Ramos (cell line): ENCODE measurements around the gene USP25.

ENCODE experiments used
- in situ Hi-C: fragments of 300-500 bp; cut with MboI; formaldehyde crosslinking; loops from one replicate; pipeline ENCODE4 v1.14.3; 2022; ENCODE audit warnings: low sequenced_read_pairs; ENCODE audit not compliant: unreplicated experiment

The USP25 gene

DNA sequence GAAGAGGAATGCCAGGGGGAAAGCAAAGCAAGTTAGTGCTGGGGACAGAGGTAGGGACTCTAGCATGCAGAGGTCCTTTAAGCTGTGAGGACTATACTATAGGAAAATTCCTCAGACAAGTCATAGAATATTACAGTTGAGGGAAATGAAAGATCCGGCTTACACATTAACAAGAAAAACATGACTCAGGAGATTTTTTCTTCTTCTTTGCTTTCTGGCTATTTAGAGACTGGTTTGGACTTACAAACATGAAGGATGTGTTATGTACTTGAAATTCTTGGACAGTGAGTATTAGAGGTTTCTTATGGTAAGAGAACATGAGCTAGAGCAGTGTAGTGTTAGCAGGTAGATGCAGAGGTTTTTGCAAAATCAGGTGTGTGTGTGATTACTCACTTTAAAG, 24.9 kb downstream of the USP25 start:
- in situ Hi-C loops = no loop called here

DNA sequence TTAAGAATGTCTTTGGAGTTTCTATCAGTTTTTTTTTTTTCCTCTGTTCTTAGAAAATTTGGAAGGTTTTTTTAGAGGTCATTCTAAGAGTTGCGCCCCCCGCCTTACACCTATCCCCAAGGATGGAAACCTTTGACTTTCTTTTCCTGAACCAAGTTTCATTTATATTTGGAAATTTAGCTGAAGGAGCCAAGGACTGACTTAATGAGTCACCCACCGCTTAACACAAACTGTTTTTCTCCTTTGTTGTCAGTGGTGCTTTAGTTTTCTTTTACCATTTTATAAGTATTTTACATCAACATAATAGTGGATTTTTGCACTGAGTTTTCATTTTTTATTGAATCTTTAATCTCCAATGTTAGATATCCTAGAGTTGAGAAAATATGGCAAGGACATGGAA, 25.3 kb downstream of the USP25 start:
- in situ Hi-C loops = no loop called here

DNA sequence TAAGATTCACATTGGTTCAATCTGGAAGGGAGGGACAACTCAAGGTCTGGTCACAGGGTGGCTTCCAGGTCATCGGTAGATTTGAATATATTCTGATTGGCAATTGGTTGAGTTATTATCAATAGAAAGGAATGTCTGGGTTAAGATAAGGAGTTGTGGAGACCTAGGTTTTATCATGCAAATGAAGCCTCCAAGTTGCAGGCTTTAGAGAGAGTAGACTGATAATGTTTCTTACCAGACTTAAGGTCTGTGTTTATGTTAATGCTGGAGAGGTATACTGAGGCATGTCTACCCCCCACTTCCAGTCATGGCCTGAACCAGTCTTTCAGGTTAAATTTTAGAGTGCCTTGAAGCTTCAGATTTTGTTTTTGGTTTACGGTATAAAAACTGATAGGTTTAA, 29.7 kb downstream of the USP25 start:
- in situ Hi-C loops = no loop called here

DNA sequence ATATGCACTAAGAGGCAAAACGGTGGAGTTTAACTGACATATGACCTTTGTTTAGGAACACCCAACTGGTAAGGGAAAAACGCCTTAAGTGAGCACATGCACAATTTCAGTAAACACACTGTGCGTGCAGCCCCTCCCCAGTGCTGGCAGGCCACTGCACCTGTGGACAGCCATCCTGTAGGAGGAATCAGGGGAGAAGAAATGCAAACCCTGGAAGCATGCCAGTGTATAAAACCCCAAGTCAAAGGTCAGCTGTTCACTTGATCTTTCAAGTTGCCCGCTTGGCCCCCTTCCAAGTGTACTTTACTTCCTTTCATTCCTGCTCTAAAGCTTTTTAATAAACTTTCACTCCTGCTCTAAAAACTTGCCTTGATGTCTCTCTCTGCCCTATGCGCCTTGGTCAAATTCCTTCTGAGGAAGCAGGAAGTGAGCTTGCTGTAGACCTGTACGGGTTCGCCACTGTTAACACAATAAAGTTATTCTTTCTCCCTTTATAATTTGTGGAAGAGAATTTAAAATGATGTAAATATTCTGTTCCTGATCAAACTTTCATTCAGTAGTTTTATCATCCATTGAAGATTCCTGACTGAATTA, 31.8 kb downstream of the USP25 start:
- in situ Hi-C loops = no loop called here

DNA sequence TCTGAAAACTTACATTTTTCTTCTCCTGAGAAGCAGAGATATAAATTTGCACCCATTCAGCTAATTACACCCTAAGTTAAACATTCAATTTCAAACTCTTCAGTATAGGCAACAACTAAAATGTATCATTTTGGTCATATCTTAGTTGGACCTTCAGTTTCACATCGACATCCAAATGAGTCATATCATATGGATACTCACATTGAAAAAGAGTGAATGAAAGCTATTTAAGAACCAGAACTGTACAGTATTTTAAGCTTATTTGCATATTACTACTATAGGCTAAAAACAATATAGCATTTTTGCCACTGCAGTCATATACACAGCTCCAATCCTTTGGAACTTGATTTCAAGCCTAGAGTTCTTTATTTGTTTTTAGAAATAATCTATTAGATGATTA, 33.6 kb downstream of the USP25 start:
- in situ Hi-C loops = no loop called here

DNA sequence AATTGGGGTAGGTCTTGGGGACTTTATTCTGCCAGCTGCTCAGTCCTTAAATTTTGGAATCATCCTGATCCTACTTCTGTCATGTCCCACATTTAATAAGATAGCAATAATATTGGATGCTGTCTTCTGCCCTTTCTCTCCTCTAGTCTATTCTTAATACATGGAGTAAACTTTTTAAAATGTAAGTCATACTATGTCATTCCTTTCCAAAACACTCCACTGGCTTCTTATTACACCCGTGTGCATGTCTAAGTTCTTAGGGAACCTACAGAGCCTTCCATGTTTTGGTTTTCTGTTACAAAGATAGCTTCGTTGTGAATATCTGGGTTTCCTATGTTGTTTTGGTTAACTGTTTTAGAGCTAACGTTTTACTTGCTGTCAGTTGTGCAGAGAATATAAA, 35.1 kb downstream of the USP25 start:
- in situ Hi-C loops = no loop called here

DNA sequence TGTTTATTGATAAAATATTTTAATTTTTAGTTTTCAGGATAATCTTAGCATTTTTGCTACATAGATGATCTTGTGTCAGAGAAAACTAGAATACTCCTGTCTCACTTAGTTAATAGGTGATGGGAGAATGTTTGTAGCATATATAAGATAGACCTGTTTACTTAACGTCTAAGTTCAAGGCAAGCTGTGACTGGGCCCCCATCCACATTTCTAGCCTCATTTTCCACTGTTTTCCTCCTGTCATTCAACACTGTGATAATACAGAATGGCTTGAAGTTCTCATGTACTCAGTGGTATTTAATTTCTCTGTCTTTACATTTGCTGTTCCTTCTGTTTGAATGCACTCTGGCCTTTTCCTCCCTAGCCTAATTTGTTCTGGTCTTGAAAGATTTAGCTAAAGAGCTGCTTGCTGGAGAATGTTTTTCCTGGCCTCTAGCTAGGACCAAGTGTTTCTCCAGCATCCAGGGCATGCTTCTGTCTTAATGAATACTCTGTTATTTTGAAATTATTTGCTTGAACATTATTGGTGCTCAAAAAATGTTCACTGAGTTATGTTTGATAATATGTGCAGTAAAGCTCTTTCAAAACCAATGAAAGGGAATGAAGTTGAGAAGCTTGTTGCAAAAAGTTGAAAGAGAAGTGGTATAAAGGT, 37.3 kb downstream of the USP25 start:
- in situ Hi-C loops = no loop called here

DNA sequence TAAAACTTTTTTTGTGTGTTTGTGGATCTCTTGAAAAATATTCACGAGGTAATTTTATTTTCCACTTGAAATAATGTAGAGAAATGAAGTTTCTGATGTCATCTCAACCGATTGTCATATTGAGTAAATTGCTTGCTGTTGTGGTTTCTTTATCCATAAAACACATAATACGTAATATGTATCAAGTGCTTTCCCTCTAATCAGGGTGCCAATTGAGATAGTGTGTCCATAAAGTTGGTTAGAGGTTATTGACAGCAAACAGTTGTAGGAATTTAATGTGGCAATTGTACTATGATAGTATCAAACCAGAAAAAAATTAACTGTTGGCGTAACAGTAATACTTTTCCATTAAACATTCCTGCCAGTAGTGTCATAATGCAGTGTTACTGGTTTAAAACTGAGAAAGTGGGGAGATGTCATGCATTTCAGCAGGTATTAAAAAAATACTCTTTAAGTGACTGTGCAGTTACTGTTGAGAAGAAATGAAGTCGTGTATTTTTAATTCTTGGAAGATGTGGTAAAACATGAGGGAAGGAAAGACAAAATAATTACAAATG, 38.3 kb downstream of the USP25 start:
- in situ Hi-C loops = no loop called here

DNA sequence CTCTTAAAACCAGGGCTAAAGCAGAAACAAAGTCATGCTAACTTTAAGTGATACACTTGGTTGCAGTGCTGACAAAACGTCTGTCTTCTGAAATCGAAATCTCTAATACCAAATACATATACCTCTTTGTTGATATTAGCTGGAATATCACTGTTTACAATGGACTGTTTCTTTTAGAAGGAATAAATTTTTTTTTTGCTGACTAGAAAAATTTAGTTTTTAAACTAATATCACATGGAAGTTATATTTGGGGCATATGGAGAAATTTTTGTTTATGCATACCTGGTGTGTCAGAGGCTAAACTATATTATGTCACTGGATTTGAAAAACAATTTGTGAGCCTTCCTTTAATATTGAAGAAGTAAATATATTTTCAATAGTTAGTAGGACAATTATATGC, 39.1 kb downstream of the USP25 start:
- in situ Hi-C loops = no loop called here

DNA sequence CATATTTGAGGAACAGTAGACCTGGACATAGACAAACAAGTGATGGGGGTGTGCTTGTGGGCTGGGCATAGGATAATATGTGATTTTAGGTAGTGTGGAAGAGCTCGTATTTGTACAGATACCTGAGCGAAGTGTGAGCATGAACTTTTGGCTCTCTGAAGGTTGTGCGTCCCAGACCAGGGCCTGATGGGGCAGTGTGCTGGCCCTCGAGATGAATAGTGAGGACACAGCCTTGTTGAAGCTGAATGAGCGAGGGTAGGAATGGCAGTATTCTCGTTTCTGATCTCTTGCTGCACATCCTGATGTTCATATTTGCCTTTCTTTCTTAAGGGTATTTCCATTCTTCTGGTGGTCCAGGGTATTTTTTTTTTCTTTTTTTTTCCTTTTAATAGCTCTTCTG, 41.5 kb downstream of the USP25 start:
- in situ Hi-C loops = no loop called here

DNA sequence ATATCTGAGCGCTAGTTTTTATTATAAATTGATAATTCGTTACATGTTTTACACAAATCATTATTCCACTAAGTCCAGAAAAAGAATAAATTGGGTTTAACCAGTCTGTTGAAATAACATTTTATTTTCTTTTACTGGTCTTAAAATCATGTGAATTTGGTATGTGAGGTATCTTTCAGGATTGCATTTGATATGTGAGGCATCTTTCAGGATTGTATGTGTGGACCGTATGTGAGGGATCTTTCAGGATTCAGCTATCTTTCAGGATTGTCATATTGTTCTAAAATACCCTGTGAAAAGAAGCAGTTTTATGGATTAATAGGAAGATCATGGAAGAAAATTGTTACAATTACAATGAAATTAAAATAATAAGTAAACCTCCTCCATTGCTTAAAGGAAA, 42.9 kb downstream of the USP25 start:
- in situ Hi-C loops = no loop called here

DNA sequence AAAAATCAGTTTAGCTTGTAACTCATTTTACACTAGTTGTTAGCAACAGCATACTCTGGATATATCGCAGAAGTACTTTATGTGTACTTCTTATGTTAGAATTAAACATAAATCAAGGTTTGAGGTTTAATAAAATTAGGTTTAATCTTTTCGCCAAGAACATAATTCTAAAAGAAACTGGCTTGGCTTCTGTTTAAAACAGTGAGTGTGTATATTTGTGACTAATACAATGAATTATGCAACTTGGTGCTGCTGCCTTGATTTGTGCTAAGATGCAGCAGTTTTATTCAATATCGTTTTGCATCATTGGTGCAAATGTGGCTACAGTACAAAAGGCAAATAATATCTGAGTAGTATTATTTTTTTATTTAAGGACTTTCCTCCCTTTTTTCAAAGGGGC, 44.8 kb downstream of the USP25 start:
- in situ Hi-C loops = no loop called here

DNA sequence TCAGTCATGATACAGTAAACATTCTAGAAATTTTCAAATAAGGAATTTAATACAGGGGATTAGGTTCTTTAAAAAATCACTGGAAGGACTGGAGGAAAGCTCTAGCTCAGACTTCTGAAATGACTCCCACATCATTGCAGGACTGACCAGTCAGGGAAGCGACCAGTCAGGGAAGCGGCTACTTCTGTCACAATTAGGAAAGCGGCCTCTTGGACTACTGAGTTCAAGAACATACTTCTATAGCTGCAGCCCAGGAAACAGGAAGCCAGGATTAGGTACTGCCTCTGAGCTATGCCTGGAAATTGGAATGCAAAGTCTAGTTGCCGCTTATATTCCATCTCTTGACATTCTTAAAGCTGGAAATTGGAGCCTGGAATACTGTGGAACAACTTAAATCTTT, 45.5 kb downstream of the USP25 start:
- in situ Hi-C loops = no loop called here

DNA sequence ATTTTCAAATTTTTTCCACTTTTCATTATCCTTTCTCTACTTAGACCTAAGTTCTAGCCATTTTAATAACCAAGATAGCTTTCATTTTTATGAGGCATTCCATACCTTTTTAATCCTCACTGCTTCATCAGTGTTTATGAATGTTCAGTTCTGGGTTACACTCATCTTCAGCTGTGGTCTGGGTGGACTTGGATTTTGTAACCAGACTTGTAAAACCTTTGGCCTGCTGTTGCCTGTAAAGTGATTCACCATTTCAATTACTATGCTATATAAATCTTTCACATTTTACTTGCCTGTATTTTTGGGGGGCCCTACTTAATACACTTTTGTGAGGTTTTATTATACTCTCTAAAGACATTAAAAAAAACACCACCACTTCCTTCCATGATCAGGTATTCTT, 46.2 kb downstream of the USP25 start:
- in situ Hi-C loops = no loop called here

DNA sequence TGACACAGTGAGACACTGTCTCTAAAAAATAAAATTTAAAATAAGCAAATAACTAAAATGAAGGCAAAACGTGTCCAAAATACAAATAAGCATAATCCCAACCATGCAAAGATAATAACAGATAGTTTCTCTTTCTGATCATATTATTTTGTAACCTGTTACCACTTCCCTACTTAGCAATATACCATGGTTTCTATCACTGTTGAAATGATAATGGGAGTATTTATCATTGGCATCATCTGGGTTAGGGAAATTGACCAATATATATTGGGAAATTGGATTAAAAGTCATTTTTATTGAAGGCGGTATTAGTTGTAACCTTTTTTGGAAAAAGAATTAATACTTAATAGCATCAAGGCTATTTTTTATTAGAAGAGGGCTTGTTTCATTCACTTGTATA, 47.0 kb downstream of the USP25 start:
- in situ Hi-C loops = no loop called here

DNA sequence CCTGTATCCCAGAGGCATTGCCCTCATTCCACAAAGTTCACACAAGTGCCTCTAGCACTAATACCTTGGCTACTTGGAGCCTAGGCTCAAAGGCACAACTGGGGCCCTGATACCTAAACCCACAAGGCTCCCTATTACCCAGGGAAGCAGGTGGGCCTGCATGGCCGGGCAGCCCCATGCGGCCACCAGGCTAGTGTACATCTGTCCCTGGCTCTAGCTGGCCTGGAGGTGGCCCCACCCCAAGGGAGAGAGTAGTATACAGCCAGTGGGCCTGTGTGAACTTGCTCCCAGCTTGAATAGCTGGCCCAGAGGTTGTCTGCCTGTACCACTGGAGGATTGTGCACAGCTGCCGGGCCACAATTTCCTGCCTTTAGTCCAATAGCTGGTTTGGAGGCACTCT, 52.2 kb downstream of the USP25 start:
- in situ Hi-C loops = no loop called here

DNA sequence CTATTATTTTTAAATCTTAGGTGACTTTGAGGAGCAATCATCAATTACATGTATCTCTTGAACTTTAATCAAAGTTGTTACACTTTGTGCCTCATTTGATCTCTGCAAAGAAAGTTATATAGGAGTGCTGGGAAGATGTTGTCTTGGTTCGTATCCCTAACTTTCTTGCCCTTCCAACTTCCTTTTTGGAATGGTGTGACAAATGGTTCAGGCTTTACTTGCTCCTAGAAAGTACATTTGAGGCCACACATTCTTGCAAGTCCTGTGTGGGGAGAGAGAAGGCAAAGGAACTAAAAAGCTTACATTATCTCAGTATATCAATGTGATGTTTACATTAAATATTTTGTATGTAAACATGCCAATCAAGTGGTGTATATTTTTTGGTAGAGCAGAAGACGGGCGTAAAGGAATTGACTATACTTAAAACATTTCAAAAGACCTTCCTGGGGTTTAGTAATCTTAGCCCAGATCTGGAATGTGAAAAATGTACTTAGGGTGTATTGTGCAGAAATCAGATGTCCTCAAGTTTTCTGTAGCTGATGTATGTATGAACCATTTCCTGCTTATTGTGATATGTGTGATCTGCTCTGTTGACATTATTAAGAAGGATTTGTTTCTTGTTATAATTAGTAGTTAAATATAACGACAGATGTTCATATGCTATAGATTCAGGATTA, 59.2 kb downstream of the USP25 start:
- in situ Hi-C loops = no loop called here

DNA sequence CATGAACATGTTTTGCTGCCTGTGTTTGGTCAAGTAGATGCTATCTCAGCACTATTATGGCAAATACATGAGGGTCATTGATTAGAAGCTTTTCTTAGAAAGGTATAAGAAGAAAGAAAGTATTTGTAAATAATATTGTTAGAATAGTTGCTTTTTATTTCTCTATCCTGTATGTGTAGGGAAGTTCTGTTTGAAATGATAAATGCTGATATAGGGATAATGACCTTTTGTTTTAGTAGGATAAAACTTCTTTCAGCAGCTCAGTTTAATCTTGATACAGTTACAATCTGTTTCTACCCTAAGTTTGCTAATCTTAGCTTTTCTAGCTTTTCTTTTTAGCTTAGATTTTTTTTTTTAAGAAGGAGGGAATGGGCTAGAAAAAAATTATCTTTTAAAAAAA, 63.3 kb downstream of the USP25 start:
- in situ Hi-C loops = no loop called here

DNA sequence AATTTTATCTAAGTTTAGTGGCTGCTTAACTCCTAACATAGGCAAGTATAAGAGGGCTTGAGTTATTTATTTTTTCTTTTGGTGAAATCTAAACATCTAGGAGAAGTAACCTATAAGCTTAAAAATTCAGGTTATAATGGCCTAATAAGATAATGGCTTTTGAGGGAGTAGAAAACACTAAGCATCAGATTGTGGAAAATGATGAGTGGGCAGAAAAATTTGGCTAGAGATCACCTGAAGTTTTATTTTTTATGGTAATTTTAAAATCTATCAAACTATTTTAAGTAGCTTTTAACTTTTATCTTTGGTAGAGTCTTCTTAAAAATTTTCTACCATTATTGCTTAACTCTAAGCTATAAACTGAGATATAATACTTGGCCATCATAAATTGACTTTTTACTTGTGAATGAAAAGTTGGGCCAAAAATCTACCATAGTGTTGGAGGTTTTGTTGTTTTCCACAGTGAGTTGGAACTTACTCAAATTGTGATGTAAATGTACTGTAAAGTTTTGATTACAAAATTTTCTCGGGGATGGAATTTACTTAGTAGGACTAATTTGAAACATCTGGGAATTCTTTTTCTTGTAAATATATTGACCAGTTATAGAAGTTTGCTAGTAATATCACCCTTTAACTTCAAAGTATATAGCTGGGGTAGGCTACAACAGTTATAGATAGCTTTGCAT, 63.9 kb downstream of the USP25 start:
- in situ Hi-C loops = no loop called here

DNA sequence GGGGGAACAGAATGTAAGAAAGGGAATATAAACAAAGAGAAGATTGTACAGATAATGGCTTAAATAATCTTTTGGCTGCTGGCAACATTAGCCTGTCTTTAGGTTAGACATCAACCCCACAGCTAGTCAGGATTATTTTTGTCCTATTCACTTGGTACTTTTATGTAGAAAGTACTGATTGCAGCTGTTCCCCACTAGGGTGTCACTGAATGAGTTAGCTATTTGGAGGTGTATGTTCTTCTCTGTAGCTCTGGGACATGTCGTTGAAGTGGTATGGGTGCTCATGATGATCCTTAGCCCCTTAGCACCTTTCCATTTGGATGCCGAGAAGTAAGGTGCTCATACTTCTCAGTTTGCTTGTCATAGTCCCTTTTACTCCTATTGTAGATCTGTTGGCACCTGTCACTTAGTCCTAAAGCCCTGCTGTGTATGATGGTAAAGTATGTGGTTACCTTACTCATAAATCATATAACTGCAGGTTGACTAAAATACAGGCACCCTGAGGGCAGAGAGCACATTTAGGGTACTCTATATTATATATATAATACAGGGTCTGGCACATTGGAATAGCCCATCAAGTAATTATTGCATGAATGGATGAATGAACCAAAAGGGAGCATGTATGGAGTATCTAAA, 64.6 kb downstream of the USP25 start:
- in situ Hi-C loops = no loop called here

DNA sequence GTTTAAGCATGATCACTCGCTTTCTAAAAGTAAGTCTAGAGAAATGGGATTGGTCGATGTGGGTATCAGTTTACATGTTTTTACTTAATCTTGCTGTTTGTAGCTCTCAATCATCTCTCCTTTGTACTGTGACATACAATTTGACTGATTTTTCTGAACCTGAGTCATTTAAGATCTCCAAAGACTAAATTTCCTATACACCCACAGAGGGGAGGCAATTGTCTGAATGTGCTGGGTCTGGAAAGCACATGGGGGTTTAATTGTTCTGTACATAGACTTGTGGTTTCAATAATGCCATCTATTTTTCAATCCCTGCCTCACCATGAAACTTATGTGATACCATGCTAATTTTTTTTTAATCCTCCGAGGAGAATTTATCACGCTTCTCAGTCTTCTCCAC, 65.8 kb downstream of the USP25 start:
- in situ Hi-C loops = no loop called here
